PC-3 (cell line): ENCODE results near the gene YY1. TPM values are rescaled to one million over a fixed set of nuclear protein-coding genes. Genes with fewer than 3 reads are reported as not detected.

Experiments
- ATAC-seq: fragments of 200-7000 bp; cut with Tn5 transposase; 2 replicates; pipeline ENCODE4 v1.9.1; 2020; ENCODE audit warnings: mild to moderate bottlenecking, moderate library complexity
- BruUV-seq: library from RNA; stranded (reverse); fragments of 400-500 nt; replicated peaks from 2 replicates; lab custom pipeline; 2021; lab: Mats Ljungman, UMichigan
- CTCF ChIA-PET: fragments of 300-600 bp; sonication (Branson Sonifier 250); formaldehyde crosslinking; loops from one replicate; lab custom pipeline; 2022; ENCODE audit warnings: antibody characterized with exemption; lab: Charles Lee
- POLR2A ChIA-PET: fragments of 300-600 bp; sonication (Branson Sonifier 250); formaldehyde crosslinking; loops from one replicate; lab custom pipeline; 2022; ENCODE audit warnings: antibody characterized with exemption; ENCODE audit not compliant: unreplicated experiment; lab: Charles Lee
- DNase-seq: peaks from one replicate; pipeline ENCODE4 v3.0.0-alpha.2; 2015
- H2AFZ ChIP-seq: fragments of 300-600 bp; sonication (generic); 2 replicates; pipeline ENCODE4 v1.6.0; 2016; ENCODE audit warnings: antibody characterized with exemption, low read length
- H3F3A ChIP-seq: fragments of 300-600 bp; sonication (generic); one replicate; pipeline ENCODE4 v1.6.0; 2017; ENCODE audit warnings: antibody characterized with exemption, low read length, control low read depth, mild to moderate bottlenecking; ENCODE audit not compliant: unreplicated experiment
- H3K27ac ChIP-seq: fragments of 300-600 bp; sonication (generic); 2 replicates; pipeline ENCODE4 v1.5.1; 2016; ENCODE audit warnings: mild to moderate bottlenecking, low read length
- H3K27me3 ChIP-seq: fragments of 300-600 bp; sonication (generic); 2 replicates; pipeline ENCODE4 v1.6.1; 2016; ENCODE audit warnings: low read length, mixed read lengths
- H3K36me3 ChIP-seq: fragments of 300-600 bp; sonication (generic); 2 replicates; pipeline ENCODE4 v1.6.1; 2016; ENCODE audit warnings: low read depth, mixed run types, low read length, mixed read lengths
- H3K4me1 ChIP-seq: fragments of 300-600 bp; sonication (generic); 2 replicates; pipeline ENCODE4 v1.5.1; 2016; ENCODE audit warnings: low read length; ENCODE audit not compliant: insufficient read depth
- H3K4me2 ChIP-seq: fragments of 300-600 bp; sonication (generic); 2 replicates; pipeline ENCODE4 v1.6.0; 2016; ENCODE audit warnings: low read length
- H3K4me3 ChIP-seq: fragments of 300-600 bp; sonication (generic); 2 replicates; pipeline ENCODE4 v1.5.1; 2016; ENCODE audit warnings: mild to moderate bottlenecking, low read length, mixed read lengths
- H3K79me2 ChIP-seq: fragments of 300-600 bp; sonication (generic); 2 replicates; pipeline ENCODE4 v1.6.1; 2017; ENCODE audit warnings: low read length, mixed read lengths
- H3K9ac ChIP-seq: fragments of 300-600 bp; sonication (generic); 2 replicates; pipeline ENCODE4 v1.6.0; 2016; ENCODE audit warnings: mild to moderate bottlenecking, low read length
- H3K9me2 ChIP-seq: fragments of 300-600 bp; sonication (generic); replicated peaks from 2 replicates; pipeline ENCODE4 v1.6.1; 2016; ENCODE audit warnings: mixed run types, low read length, mixed read lengths
- H3K9me3 ChIP-seq: fragments of 300-600 bp; sonication (generic); 2 replicates; pipeline ENCODE4 v1.6.1; 2016; ENCODE audit warnings: low read length, mixed read lengths
- H4K20me1 ChIP-seq: fragments of 300-600 bp; sonication (generic); 2 replicates; pipeline ENCODE4 v1.6.1; 2016; ENCODE audit warnings: low read length, mixed read lengths
- EZH2 ChIP-seq: fragments of 300-600 bp; sonication (generic); IDR thresholded peaks from one replicate; pipeline ENCODE4 v1.6.1; 2017; ENCODE audit warnings: antibody characterized with exemption, mild to moderate bottlenecking, low read length; ENCODE audit not compliant: unreplicated experiment
- EZH2phosphoT487 ChIP-seq: fragments of 300-600 bp; sonication (generic); IDR thresholded peaks from 2 replicates; pipeline ENCODE4 v1.6.1; 2018; ENCODE audit warnings: mild to moderate bottlenecking, antibody characterized with exemption, low read length, borderline replicate concordance
- intact Hi-C: fragments of 100-400 bp; cut with micrococcal nuclease; formaldehyde crosslinking; loops from 2 replicates; pipeline ENCODE4 v1.9.0; 2023
- total RNA-seq: library from RNA; depleted of rRNA; stranded (reverse); fragments of >200 nt; gene quantifications from 2 replicates; pipeline ENCODE4 v1.2.3, GENCODE V29; 2014
- TF ChIP-seq, protein P1 (sequence below): fragments of 300-600 bp; sonication (generic); conservative IDR thresholded peaks from 2 replicates; pipeline ENCODE4 v1.5.1; 2017; ENCODE audit warnings: antibody characterized with exemption, low read depth, mild to moderate bottlenecking, low read length

YY1 gene
- total RNA-seq, 1 experiment from 2014 or later = 64.1 TPM

DNA sequence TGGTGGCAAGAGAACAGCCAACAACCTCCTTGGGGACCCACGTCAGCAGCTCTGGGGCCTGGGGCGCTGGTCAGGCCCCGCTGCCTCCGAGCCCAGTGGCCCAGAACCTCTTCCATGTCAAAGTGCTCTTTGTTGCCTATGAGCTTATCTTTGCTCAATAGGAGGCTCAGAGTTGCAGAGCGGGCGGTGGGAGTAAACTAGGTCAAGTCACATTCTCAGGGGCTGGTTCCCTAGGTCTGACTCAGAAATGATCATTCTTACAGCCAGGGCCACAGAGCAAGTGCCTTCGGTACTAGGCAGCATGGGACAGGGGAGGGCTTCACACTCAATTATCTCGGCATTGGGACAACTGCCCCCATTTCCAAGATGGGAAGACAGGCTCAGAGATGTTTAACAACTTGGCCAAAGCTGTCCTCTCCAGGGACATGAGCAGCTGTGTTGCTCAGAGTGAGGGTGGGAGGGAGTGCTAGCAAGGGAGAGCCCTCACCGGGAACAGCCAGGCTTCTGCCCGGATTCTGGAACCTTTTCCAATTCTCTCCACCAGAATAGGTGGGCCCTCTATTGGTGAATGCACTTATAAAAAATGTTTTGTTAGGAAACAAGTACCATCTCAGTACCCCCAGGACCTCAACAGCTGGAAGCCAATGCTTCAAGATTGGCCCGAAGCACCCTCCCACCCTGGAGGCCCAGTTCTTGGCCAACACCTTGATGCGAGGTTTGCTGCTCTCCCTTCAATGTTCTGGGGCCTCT is 55.4 kb downstream of the YY1 start:
- ATAC-seq = no peak
- POLR2A ChIA-PET = no interaction called here

DNA sequence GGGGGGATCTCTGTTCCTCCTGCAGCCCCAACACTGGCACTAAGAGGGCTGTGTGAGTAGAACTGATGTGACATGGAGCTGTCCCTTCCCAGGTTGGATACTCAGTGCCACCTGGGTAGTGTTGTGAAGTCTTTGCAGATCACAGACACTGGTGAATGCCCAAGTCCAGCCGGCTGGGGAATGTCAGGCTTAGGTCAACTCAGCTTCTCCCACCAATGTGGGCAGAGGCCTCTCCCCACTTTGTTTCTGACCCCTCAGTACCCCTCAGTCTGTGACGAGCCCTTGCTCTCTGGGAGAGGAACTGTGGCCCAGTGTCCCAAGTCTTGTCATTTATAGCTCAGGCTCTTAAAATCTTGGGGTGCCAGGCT is 56.0 kb downstream of the YY1 start:
- no peak overlapping the region for H3K4me2 ChIP-seq
- no peaks in the 10 kb centered on the region for H3K36me3 ChIP-seq
- no peak for TF ChIP-seq EZH2
- TF ChIP-seq, protein P1, sequence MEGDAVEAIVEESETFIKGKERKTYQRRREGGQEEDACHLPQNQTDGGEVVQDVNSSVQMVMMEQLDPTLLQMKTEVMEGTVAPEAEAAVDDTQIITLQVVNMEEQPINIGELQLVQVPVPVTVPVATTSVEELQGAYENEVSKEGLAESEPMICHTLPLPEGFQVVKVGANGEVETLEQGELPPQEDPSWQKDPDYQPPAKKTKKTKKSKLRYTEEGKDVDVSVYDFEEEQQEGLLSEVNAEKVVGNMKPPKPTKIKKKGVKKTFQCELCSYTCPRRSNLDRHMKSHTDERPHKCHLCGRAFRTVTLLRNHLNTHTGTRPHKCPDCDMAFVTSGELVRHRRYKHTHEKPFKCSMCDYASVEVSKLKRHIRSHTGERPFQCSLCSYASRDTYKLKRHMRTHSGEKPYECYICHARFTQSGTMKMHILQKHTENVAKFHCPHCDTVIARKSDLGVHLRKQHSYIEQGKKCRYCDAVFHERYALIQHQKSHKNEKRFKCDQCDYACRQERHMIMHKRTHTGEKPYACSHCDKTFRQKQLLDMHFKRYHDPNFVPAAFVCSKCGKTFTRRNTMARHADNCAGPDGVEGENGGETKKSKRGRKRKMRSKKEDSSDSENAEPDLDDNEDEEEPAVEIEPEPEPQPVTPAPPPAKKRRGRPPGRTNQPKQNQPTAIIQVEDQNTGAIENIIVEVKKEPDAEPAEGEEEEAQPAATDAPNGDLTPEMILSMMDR = no peak
- TF ChIP-seq EZH2phosphoT487 = no peak
- intact Hi-C loops = no loop called here
- H3K27me3 ChIP-seq = no peaks in the 10 kb centered on the region
- no peaks in the 10 kb centered on the region for H3K9me3 ChIP-seq
- H2AFZ ChIP-seq = no peak overlapping the region
- no peaks in the 10 kb centered on the region for H3F3A ChIP-seq
- no peak for DNase-seq
- no peaks in the 10 kb centered on the region for H3K4me1 ChIP-seq
- no peak overlapping the region for H3K4me3 ChIP-seq
- H3K79me2 ChIP-seq = no peaks in the 10 kb centered on the region
- no peaks in the 10 kb centered on the region for H3K9me2 ChIP-seq
- H3K9ac ChIP-seq = no peak overlapping the region
- POLR2A ChIA-PET = no interaction called here
- H4K20me1 ChIP-seq = no peaks in the 10 kb centered on the region
- ATAC-seq = no peak
- no TSS peak for BruUV-seq
- H3K27ac ChIP-seq = no peak overlapping the region
- CTCF ChIA-PET = no interaction called here

More for the DNA sequence above, 55.4 kb downstream of the YY1 start:
- H3K9ac ChIP-seq = no peak overlapping the region
- CTCF ChIA-PET = no interaction called here
- no peak overlapping the region for H3K4me2 ChIP-seq
- intact Hi-C loops = no loop called here
- H3K36me3 ChIP-seq = no peaks in the 10 kb centered on the region
- H3F3A ChIP-seq = no peaks in the 10 kb centered on the region
- no peak overlapping the region for H3K4me3 ChIP-seq
- no peak overlapping the region for H3K27ac ChIP-seq
- no peak overlapping the region for H2AFZ ChIP-seq
- no peak for DNase-seq
- no TSS peak for BruUV-seq
- no peaks in the 10 kb centered on the region for H3K27me3 ChIP-seq
- H3K9me3 ChIP-seq = no peaks in the 10 kb centered on the region
- no peaks in the 10 kb centered on the region for H3K4me1 ChIP-seq
- no peaks in the 10 kb centered on the region for H3K9me2 ChIP-seq
- no peaks in the 10 kb centered on the region for H4K20me1 ChIP-seq
- no peaks in the 10 kb centered on the region for H3K79me2 ChIP-seq
- TF ChIP-seq, protein P1 = no peak
- TF ChIP-seq EZH2 (no peak), EZH2phosphoT487 (no peak)

DNA sequence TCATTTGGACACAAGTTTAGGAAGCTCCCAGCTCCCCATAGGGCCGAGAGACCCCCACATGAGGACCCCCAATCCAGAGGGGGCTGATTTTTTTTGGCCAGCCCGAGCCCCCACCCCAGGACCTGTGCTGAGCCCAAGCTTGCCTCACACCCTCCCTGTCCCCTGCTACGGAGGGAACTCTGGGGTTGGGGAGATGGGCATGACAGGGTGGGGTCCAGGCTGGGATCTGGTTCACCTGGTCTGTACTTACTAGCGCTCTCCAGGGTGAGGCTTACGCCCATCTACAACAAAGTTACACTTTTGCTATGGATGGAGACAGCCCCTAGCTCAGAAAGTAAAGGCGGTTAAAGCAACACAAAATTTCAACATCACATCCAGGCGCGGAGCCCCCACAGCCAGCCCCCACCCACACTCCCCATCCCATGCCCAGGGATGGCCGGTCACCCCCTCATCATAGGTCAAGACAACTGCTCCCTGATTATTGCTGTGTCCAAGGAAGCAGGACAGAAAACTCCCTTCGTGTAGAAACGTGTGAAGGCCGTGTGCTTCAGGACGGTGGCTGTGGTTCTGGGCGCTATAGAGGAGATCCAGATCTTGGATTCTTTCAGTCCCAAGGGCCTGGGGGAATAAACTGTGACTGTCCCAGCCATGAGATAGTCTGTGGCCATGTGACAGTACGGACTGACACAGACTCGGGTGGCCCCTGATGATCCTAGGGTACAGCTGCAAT is 56.6 kb downstream of the YY1 start:
- Histone ChIP-seq H3K27me3 (no peaks in the 10 kb centered on the region), H3K4me3 (no peak overlapping the region), H3K9ac (no peak overlapping the region), H3K9me2 (no peaks in the 10 kb centered on the region), H3F3A (no peaks in the 10 kb centered on the region), H3K79me2 (no peaks in the 10 kb centered on the region), H3K4me2 (no peak overlapping the region), H3K36me3 (no peaks in the 10 kb centered on the region), H2AFZ (no peak overlapping the region), H3K9me3 (no peaks in the 10 kb centered on the region), H3K4me1 (no peaks in the 10 kb centered on the region), H3K27ac (no peak overlapping the region), H4K20me1 (no peaks in the 10 kb centered on the region)
- ChIA-PET CTCF (no interaction called here), POLR2A (no interaction called here)
- no peak for DNase-seq
- no peak for ATAC-seq
- intact Hi-C loops = no loop called here
- TF ChIP-seq EZH2 (no peak), EZH2phosphoT487 (no peak)
- TF ChIP-seq, protein P1 = no peak
- BruUV-seq = no TSS peak
